GM19463 (cell line): ENCODE data around the gene DCPS.
"Not testable (repeated sequence)": the region's sequence is repeated elsewhere in the genome, so short reads cannot be mapped to it uniquely, and the experiment has no call there.

Experiments used
- ATAC-seq: cut with Tn5 transposase; IDR thresholded peaks from one replicate; pipeline ENCODE4 v1.9.1; 2021; ENCODE audit warnings: mild to moderate bottlenecking, moderate library complexity; ENCODE audit not compliant: unreplicated experiment

The DCPS gene

GRCh38 chr11:126303623-126304456 lies at the start of gene DCPS:
Gene DCPS (plus strand): TSS chr11:126304060. CDS start chr11:126304081, 21 bp downstream.
- peak; percentile 92 for ATAC-seq

GRCh38 chr11:126254819-126255218 lies 49.0 kb upstream of the DCPS start:
- ATAC-seq = no peak

GRCh38 chr11:126255507-126255906 lies 48.4 kb upstream of the DCPS start:
- ATAC-seq = not testable (repeated sequence)

GRCh38 chr11:126256216-126256615 lies 47.6 kb upstream of the DCPS start:
- no peak for ATAC-seq

GRCh38 chr11:126257144-126257543 lies 46.7 kb upstream of the DCPS start:
- ATAC-seq = no peak

- no peak for ATAC-seq
Observed at GRCh38 chr11:126257764-126258163, 46.1 kb upstream of the DCPS start.

- ATAC-seq = no peak
Observed at GRCh38 chr11:126262216-126262615, 41.6 kb upstream of the DCPS start.

GRCh38 chr11:126263489-126263888 lies 40.4 kb upstream of the DCPS start:
- no peak for ATAC-seq

GRCh38 chr11:126265811-126266210 lies 38.0 kb upstream of the DCPS start:
- no peak for ATAC-seq

GRCh38 chr11:126267650-126268049 lies 36.2 kb upstream of the DCPS start:
- ATAC-seq = no peak

- no peak for ATAC-seq
Observed at GRCh38 chr11:126268361-126268707, 35.5 kb upstream of the DCPS start.

GRCh38 chr11:126268708-126269579 lies 34.9 kb upstream of the DCPS start, which contains the start of the genes FOXRED1 and SRPRA:
Gene FOXRED1 (plus strand): TSS chr11:126269154. CDS start chr11:126269207, 53 bp downstream.
Gene SRPRA (minus strand): TSS chr11:126268895. CDS start chr11:126268804, 91 bp downstream.
- ATAC-seq = peak; percentile 99

- ATAC-seq = no peak
Observed at GRCh38 chr11:126277322-126277721, 26.5 kb upstream of the DCPS start.

GRCh38 chr11:126277780-126278179 lies 26.1 kb upstream of the DCPS start:
- no peak for ATAC-seq

GRCh38 chr11:126279191-126279590 lies 24.7 kb upstream of the DCPS start:
- ATAC-seq = no peak

GRCh38 chr11:126280595-126280994 lies 23.3 kb upstream of the DCPS start:
- ATAC-seq = no peak

GRCh38 chr11:126281245-126281644 lies 22.6 kb upstream of the DCPS start:
- no peak for ATAC-seq

GRCh38 chr11:126281666-126282175 lies 22.1 kb upstream of the DCPS start:
- no peak for ATAC-seq

- ATAC-seq = no peak
Observed at GRCh38 chr11:126282361-126282735, 21.5 kb upstream of the DCPS start.

- ATAC-seq = peak; percentile 64
Observed at GRCh38 chr11:126282736-126283591, 20.9 kb upstream of the DCPS start, which contains the start of gene TIRAP. Gene TIRAP (plus strand): TSS chr11:126283093. CDS start chr11:126290895, 7,802 bp downstream.
